Measurements from ENCODE around the gene SF3B2.

Gene SF3B2

GRCh38 chr11:66115638-66116301 lies 63.6 kb downstream of the SF3B2 start:
- peaks cover 57% of the 10 kb centered on the region for H4K20me1 ChIP-seq
- no peak for TF ChIP-seq Cebpa-rat (IDR thresholded peaks at IDR 0.05)
- H3K4me1 ChIP-seq: peaks cover 75% of the 10 kb centered on the region
- H3K27ac ChIP-seq: peak overlapping the region; percentile 59
- 0 out of 2 replicates have a peak overlapping the region, but pooled peaks have one; percentile 18 for H3K4me3 ChIP-seq
- peak overlapping the region; percentile 86 for H3K4me2 ChIP-seq
- no peaks in the 10 kb centered on the region for H3K27me3 ChIP-seq
- peak overlapping the region; percentile 32 for H3K9ac ChIP-seq
- H3K36me3 ChIP-seq: no peaks in the 10 kb centered on the region
- H3K9me3 ChIP-seq: no peaks in the 10 kb centered on the region

GRCh38 chr11:66116576-66117361 lies 64.6 kb downstream of the SF3B2 start:
- Histone ChIP-seq H3K9ac (0 out of 2 replicates have a peak overlapping the region, but pooled peaks have one; percentile 32), H3K4me1 (peaks cover 65% of the 10 kb centered on the region), H3K36me3 (no peaks in the 10 kb centered on the region), H3K4me3 (no peak overlapping the region), H3K27me3 (no peaks in the 10 kb centered on the region), H4K20me1 (peaks cover 51% of the 10 kb centered on the region), H3K4me2 (peak overlapping the region; percentile 86), H3K27ac (no peak overlapping the region), H3K9me3 (no peaks in the 10 kb centered on the region)
- TF ChIP-seq Cebpa-rat (IDR thresholded peaks at IDR 0.05): no peak

GRCh38 chr11:66118847-66119246 lies 66.7 kb downstream of the SF3B2 start:
- no peaks in the 10 kb centered on the region for H3K27me3 ChIP-seq
- H3K27ac ChIP-seq: no peak overlapping the region
- H3K9ac ChIP-seq: no peak overlapping the region
- peaks cover 45% of the 10 kb centered on the region for H3K4me1 ChIP-seq
- TF ChIP-seq Cebpa-rat (IDR thresholded peaks at IDR 0.05): no peak
- H3K36me3 ChIP-seq: no peaks in the 10 kb centered on the region
- no peak overlapping the region for H3K4me2 ChIP-seq
- no peaks in the 10 kb centered on the region for H3K9me3 ChIP-seq
- no peak overlapping the region for H3K4me3 ChIP-seq
- H4K20me1 ChIP-seq: peaks cover 36% of the 10 kb centered on the region

All from BLaER1 (cell line).